ENCODE results near the gene ACO2. TPM values are rescaled to one million over a fixed set of nuclear protein-coding genes. Genes with fewer than 3 reads are reported as not detected.

ACO2 gene
- 10 to 100 TPM; 65.1 to 65.5 TPM for total RNA-seq

GRCh38 chr22:41468381-41469217 is at the start of gene ACO2, which contains the start of gene PHF5A:
TSS of gene ACO2 (plus strand) at chr22:41469117. CDS start at chr22:41469147, 30 bp downstream.
TSS of gene PHF5A (minus strand) at chr22:41468692. CDS start at chr22:41468653, 39 bp downstream.

GRCh38 chr22:41446639-41447434 is 22.1 kb upstream of the ACO2 start, which contains the start of gene TOB2:
TSS of gene TOB2 (minus strand) at chr22:41446801. CDS start at chr22:41437345, 9,456 bp downstream.

DNA sequence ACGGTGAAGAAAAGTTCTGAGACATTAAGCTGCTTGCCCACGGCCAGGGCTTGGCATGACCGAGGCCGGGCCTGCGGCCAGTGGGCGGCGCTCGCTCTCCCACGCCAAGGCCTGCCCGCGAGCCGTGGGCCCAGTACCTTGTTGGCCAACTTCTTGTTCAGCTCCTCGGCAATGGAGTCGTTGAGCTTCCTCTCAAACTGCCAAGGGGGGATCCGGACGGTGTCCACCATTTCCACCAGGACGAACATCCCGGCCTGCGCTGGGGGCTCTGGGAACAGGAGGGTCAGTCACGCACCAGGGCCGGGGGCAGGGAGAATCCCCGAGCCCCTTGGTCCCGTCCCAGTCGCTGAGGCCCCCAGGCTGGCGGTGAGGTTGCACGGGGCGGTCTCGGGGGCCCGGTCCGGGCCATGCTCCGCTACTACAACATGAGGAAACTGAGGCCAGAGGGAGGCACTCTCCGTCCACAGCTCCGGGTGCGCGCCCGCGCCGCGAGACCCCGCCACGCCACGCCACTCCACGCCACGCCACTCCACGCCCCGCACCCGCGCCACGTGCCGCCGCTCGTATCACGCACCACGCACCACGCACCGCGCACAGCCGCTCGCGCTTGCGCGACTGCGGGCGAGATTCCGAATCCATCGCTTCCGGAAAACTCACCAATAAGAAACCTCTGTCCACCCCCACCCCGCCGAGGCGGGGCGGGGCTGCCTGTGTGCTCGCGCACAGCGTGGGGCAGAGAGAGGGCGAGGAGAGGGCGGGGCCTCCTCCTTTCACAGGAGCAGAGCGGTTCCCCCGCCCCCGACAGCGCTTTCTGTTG is 75.1 kb downstream of the ACO2 start, which contains the start of gene POLR3H:
TSS of gene POLR3H (minus strand) at position 617 of the 817 bp plus-strand sequence. CDS start at position 248, 369 bp downstream.

Other genes starting within 250 kb of the ACO2 start
- under 1 TPM; 0.23 to 0.34 TPM for gene CHADL, start 228.2 kb upstream of the ACO2 start, total RNA-seq
- gene RANGAP1, start 182.9 kb upstream of the ACO2 start, total RNA-seq: 10 to 100 TPM; 76.8 to 77.6 TPM
- gene ZC3H7B, start 167.6 kb upstream of the ACO2 start, total RNA-seq: 10 to 100 TPM; 43.1 to 43.2 TPM
- 1 to 10 TPM; 2.2 to 2.8 TPM for gene TEF, start 87.2 kb upstream of the ACO2 start, total RNA-seq
- 10 to 100 TPM; 33.0 to 33.4 TPM for gene TOB2, start 22.3 kb upstream of the ACO2 start, total RNA-seq
- 10 to 100 TPM; 46.5 to 48.1 TPM for gene PHF5A, start 425 bp upstream of the ACO2 start, total RNA-seq
- gene POLR3H, start 75.4 kb downstream of the ACO2 start, total RNA-seq: 10 to 100 TPM; 27.3 to 29.5 TPM
- not detected for gene CSDC2, start 91.9 kb downstream of the ACO2 start, total RNA-seq
- 10 to 100 TPM; 34.0 to 38.7 TPM for gene PMM1, start 120.7 kb downstream of the ACO2 start, total RNA-seq
- gene DESI1, start 151.9 kb downstream of the ACO2 start, total RNA-seq: 10 to 100 TPM; 32.4 to 32.5 TPM
- gene XRCC6, start 152.2 kb downstream of the ACO2 start, total RNA-seq: 100 to 1,000 TPM; 222 to 232 TPM
- 100 to 1,000 TPM; 155 TPM for gene SNU13, start 219.8 kb downstream of the ACO2 start, total RNA-seq
- gene MEI1, start 230.4 kb downstream of the ACO2 start, total RNA-seq: 10 to 100 TPM; 56.0 to 70.4 TPM